GM21825 (cell line): ENCODE measurements around the gene DOCK1.
"Not testable (repeated sequence)": the region's sequence is repeated elsewhere in the genome, so short reads cannot be mapped to it uniquely, and the experiment has no call there.

ENCODE experiments used
- ATAC-seq: cut with Tn5 transposase; IDR thresholded peaks from one replicate; pipeline ENCODE4 v1.9.1; 2021; ENCODE audit warnings: mild to moderate bottlenecking, moderate library complexity; ENCODE audit not compliant: unreplicated experiment

DOCK1 gene

GRCh38 chr10:126904818-126905701 lies at the start of gene DOCK1:
Gene DOCK1 (plus strand): TSS chr10:126905428. CDS start chr10:126905518, 90 bp downstream.
- ATAC-seq = no peak

GRCh38 chr10:126857178-126857806 lies 47.9 kb upstream of the DOCK1 start:
- ATAC-seq = no peak

GRCh38 chr10:126867567-126868365 lies 37.5 kb upstream of the DOCK1 start:
- ATAC-seq = no peak

- ATAC-seq = no peak
These were observed 36.9 kb upstream of the DOCK1 start for GRCh38 chr10:126868371-126868770.

- no peak for ATAC-seq
These were observed 33.1 kb upstream of the DOCK1 start for GRCh38 chr10:126872135-126872534.

GRCh38 chr10:126872768-126873167 lies 32.5 kb upstream of the DOCK1 start:
- ATAC-seq = no peak

- ATAC-seq = no peak
These were observed 28.8 kb upstream of the DOCK1 start for GRCh38 chr10:126876456-126876855.

GRCh38 chr10:126877390-126877789 lies 27.8 kb upstream of the DOCK1 start:
- no peak for ATAC-seq

GRCh38 chr10:126878594-126878993 lies 26.6 kb upstream of the DOCK1 start:
- no peak for ATAC-seq

GRCh38 chr10:126880926-126881325 lies 24.3 kb upstream of the DOCK1 start:
- ATAC-seq = no peak

GRCh38 chr10:126882055-126882454 lies 23.2 kb upstream of the DOCK1 start:
- not testable (repeated sequence) for ATAC-seq

GRCh38 chr10:126888436-126888835 lies 16.8 kb upstream of the DOCK1 start:
- ATAC-seq = not testable (repeated sequence)

GRCh38 chr10:126889421-126889820 lies 15.8 kb upstream of the DOCK1 start:
- ATAC-seq = no peak

- ATAC-seq = not testable (repeated sequence)
These were observed 14.4 kb upstream of the DOCK1 start for GRCh38 chr10:126890797-126891196.

GRCh38 chr10:126892226-126893175 lies 12.7 kb upstream of the DOCK1 start:
- no peak for ATAC-seq

GRCh38 chr10:126893206-126893605 lies 12.0 kb upstream of the DOCK1 start:
- no peak for ATAC-seq

- ATAC-seq = no peak
These were observed 11.4 kb upstream of the DOCK1 start for GRCh38 chr10:126893841-126894240.

GRCh38 chr10:126895214-126895781 lies 9.9 kb upstream of the DOCK1 start:
- no peak for ATAC-seq

- no peak for ATAC-seq
These were observed 6.8 kb upstream of the DOCK1 start for GRCh38 chr10:126898460-126898859.

- ATAC-seq = not testable (repeated sequence)
These were observed 5.7 kb upstream of the DOCK1 start for GRCh38 chr10:126899529-126899928.
